HCT116 (cell line): ENCODE data around the gene CAP2.

Source experiments
- CBX3 ChIP-seq: IDR thresholded peaks from 2 replicates; pipeline ENCODE4 v1.6.1; 2012; ENCODE audit warnings: low read depth
- CTCF ChIP-seq, 3 experiments: fragments of 200-600 bp in 1 of 3; sonication (generic) in 1 of 3; IDR thresholded peaks in 2 of 3; conservative IDR thresholded peaks in 1 of 3; 2 replicates each; pipeline ENCODE4 v1.5.1; 2012 to 2017; ENCODE audit warnings: low read depth in 2 of 3, low read length in 2 of 3, antibody characterized with exemption in 1 of 3, borderline replicate concordance in 1 of 3, control low read depth in 1 of 3, mild to moderate bottlenecking in 1 of 3, mixed read lengths in 1 of 3, mixed run types in 1 of 3, moderate library complexity in 1 of 3; ENCODE audit not compliant: insufficient read depth in 1 of 3
- EGR1 ChIP-seq: IDR thresholded peaks from 2 replicates; pipeline ENCODE4 v1.6.1; 2012; ENCODE audit warnings: low read depth
- EZH2 ChIP-seq: fragments of 200-600 bp; sonication (generic); IDR thresholded peaks from 2 replicates; pipeline ENCODE4 v1.6.1; 2017; ENCODE audit warnings: antibody characterized with exemption, mixed run types
- EZH2phosphoT487 ChIP-seq: fragments of 200-600 bp; IDR thresholded peaks from 2 replicates; pipeline ENCODE4 v1.6.1; 2018; ENCODE audit warnings: antibody characterized with exemption, borderline replicate concordance
- JUND ChIP-seq: IDR thresholded peaks from 2 replicates; pipeline ENCODE4 v1.6.1; 2012
- POLR2A ChIP-seq: IDR thresholded peaks from 2 replicates; pipeline ENCODE4 v1.7.0; 2011; ENCODE audit warnings: borderline replicate concordance; ENCODE audit not compliant: insufficient read depth, insufficient read length; ENCODE audit errors: extremely low read depth
- ZBTB33 ChIP-seq: IDR thresholded peaks from 2 replicates; pipeline ENCODE4 v1.6.1; 2011; ENCODE audit warnings: mild to moderate bottlenecking, low read length, moderate library complexity; ENCODE audit not compliant: insufficient replicate concordance; ENCODE audit errors: extremely low read depth

GRCh38 chr6:17505062-17505476 is 111.7 kb downstream of the CAP2 start:
- TF ChIP-seq EZH2 (no peak), ZBTB33 (no peak), JUND (no peak), POLR2A (no peak), EZH2phosphoT487 (no peak), CTCF (IDR thresholded peaks at IDR 0.05 in 2 of 3, conservative IDR thresholded peaks at IDR 0.05 in 1 of 3; ENCODE audit: borderline replicate concordance in 1 of 3, insufficient read depth in 1 of 3, low read depth in 2 of 3, low read length in 2 of 3) (peak; percentile 39 to 64 (median 44); a peak in 4 of 6 replicates), CBX3 (no peak), EGR1 (no peak)
